Activated CD4-positive, alpha-beta memory T cell treated with anti-CD3 and anti-CD28 coated beads, Interleukin-2, amount 10 ng/mL, durations not matched to agents 7 days and 5 days (primary cell): Measurements from ENCODE around the gene TLX1. TPM values are rescaled to one million over a fixed set of nuclear protein-coding genes. Genes with fewer than 3 reads are reported as not detected.
"Not testable (repeated sequence)": the region's sequence is repeated elsewhere in the genome, so short reads cannot be mapped to it uniquely, and the experiment has no call there.

Experiments
- CTCF ChIA-PET: fragments of 350-600 bp; sonication (Branson Sonifier 250); formaldehyde crosslinking; loops from one replicate; lab custom pipeline; 2021; ENCODE audit warnings: antibody characterized with exemption, inconsistent platforms; lab: Charles Lee
- POLR2A ChIA-PET: fragments of 350-600 bp; sonication (Branson Sonifier 250); formaldehyde crosslinking; loops from one replicate; lab custom pipeline; 2021; ENCODE audit warnings: antibody characterized with exemption; lab: Charles Lee
- DNase-seq: peaks from one replicate; pipeline ENCODE4 v3.0.0-alpha.2; 2020
- H3K27ac Mint-ChIP-seq: one replicate; pipeline ENCODE4 v1.8.0; 2021; ENCODE audit warnings: mild to moderate bottlenecking, mixed read lengths
- H3K27me3 Mint-ChIP-seq: one replicate; pipeline ENCODE4 v1.8.0; 2021; ENCODE audit warnings: mixed read lengths
- H3K36me3 Mint-ChIP-seq: one replicate; pipeline ENCODE4 v1.8.0; 2021; ENCODE audit warnings: low read depth, mixed read lengths
- H3K4me1 Mint-ChIP-seq: one replicate; pipeline ENCODE4 v1.8.0; 2021; ENCODE audit warnings: mixed read lengths
- H3K4me3 Mint-ChIP-seq: one replicate; pipeline ENCODE4 v1.8.0; 2021; ENCODE audit warnings: mild to moderate bottlenecking, mixed read lengths
- H3K9me3 Mint-ChIP-seq: one replicate; pipeline ENCODE4 v1.8.0; 2021; ENCODE audit warnings: mixed read lengths
- total RNA-seq, 2 experiments: library from RNA; stranded (reverse); gene quantifications; one replicate each; pipeline ENCODE4 v1.2.3, GENCODE V29; 2021

TLX1 gene
- total RNA-seq, 2 experiments from 2014 or later = not detected

GRCh38 chr10:101146392-101147251 is 15.5 kb downstream of the TLX1 start:
- Mint-ChIP-seq H3K4me1 (peaks cover 3% of the 10 kb centered on the region), H3K27ac (no peak overlapping the region), H3K9me3 (no peaks in the 10 kb centered on the region), H3K27me3 (peaks cover 90% of the 10 kb centered on the region), H3K4me3 (no peak overlapping the region), H3K36me3 (no peaks in the 10 kb centered on the region)
- ChIA-PET CTCF (interaction anchor here (0.6 to 1.9 kb wide), 3 partner anchors 68 to 424 kb away, joined by 3 to 4 read pairs (median 4); no protein-coding TSS in a partner anchor), POLR2A (no interaction called here)
- DNase-seq = no peak

DNA sequence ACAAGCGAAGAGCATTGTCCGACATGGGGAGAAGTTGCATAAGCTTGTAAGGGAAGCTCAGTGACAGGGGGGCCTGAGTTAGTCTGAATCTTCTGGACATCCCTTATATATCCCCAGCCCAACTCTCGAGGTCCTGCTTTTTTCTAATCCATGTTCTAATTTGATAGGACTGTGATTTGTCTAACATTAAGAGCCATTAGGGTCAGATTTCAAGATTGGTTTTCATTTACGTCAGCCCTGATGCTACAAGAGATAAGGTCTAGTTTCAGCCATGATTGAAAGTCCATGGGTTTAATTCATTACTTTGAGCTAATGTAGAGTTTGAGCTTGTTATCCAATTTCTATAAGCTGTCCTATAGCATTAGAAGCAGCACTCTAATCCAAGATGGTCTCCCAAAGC is 20.3 kb downstream of the TLX1 start:
- no peak overlapping the region for H3K27ac Mint-ChIP-seq
- H3K4me1 Mint-ChIP-seq = no peaks in the 10 kb centered on the region
- DNase-seq = no peak
- ChIA-PET CTCF (interaction anchor here (1.4 to 2.9 kb wide), 3 partner anchors 10 to 55 kb away, joined by 4 to 20 read pairs (median 10); no protein-coding TSS in a partner anchor), POLR2A (no interaction called here)
- no peaks in the 10 kb centered on the region for H3K9me3 Mint-ChIP-seq
- H3K36me3 Mint-ChIP-seq = no peaks in the 10 kb centered on the region
- no peak overlapping the region for H3K4me3 Mint-ChIP-seq
- peaks cover 63% of the 10 kb centered on the region for H3K27me3 Mint-ChIP-seq

DNA sequence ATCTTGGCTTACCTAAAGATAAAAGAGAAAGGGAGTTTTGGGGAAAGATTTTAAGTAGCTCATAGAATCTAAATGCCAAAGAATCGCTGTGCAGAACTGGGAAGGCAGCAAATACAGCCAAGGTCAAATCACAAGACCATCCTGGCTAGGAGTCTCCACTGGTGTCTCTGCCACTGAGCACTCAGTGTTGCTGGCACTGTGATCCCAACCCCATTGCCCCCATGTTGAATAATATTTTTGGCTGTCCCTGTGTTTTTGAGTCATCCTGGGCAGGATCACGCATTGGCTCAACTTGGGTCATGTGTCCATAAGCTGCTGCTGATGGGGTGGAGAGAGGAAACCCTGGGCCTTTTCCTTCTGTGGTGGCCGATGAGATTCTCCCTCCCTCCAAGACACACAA is 21.2 kb downstream of the TLX1 start:
- POLR2A ChIA-PET = no interaction called here
- peaks cover 60% of the 10 kb centered on the region for H3K27me3 Mint-ChIP-seq

GRCh38 chr10:101154506-101154905 is 23.4 kb downstream of the TLX1 start:
- DNase-seq, H3K9me3 Mint-ChIP-seq, H3K36me3 Mint-ChIP-seq, H3K4me3 Mint-ChIP-seq, POLR2A ChIA-PET, H3K27ac Mint-ChIP-seq, H3K4me1 Mint-ChIP-seq: not testable (repeated sequence)
- H3K27me3 Mint-ChIP-seq = peaks cover 56% of the 10 kb centered on the region
- CTCF ChIA-PET = interaction anchor here (0.7 to 3.8 kb wide), 2 partner anchors 12 to 96 kb away, joined by 3 to 19 read pairs; no protein-coding TSS in a partner anchor

More for the DNA sequence above, 21.2 kb downstream of the TLX1 start:
- H3K27ac Mint-ChIP-seq = no peak overlapping the region
- H3K4me3 Mint-ChIP-seq = no peak overlapping the region
- H3K4me1 Mint-ChIP-seq = no peaks in the 10 kb centered on the region
- no peak for DNase-seq
- no peaks in the 10 kb centered on the region for H3K9me3 Mint-ChIP-seq
- CTCF ChIA-PET = interaction anchor here (1.4 to 2.9 kb wide), 3 partner anchors 9 to 56 kb away, joined by 4 to 20 read pairs (median 10); no protein-coding TSS in a partner anchor
- no peaks in the 10 kb centered on the region for H3K36me3 Mint-ChIP-seq

DNA sequence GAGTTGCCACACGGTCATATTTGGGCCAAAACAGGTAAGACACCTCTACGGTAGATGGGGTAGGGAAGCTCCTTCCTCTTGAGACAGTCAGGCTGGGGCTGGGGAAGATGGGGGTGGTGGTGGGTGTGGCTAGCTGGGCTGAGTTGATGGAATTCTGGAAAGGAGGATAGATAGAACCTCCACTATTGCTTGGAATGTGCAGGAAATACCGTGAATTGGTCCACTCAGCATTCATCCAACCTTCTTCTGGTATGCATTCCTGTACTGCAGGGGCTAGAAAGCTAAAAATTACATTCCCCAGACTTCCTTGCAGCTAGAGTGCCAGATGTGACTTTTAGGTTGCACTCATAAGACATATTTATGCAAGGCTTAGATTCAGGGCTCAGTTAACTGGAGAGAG is 24.8 kb downstream of the TLX1 start:
- Mint-ChIP-seq H3K27me3 (peaks cover 49% of the 10 kb centered on the region), H3K4me3 (no peak overlapping the region), H3K9me3 (no peaks in the 10 kb centered on the region), H3K27ac (no peak overlapping the region), H3K4me1 (peaks cover 6% of the 10 kb centered on the region), H3K36me3 (no peaks in the 10 kb centered on the region)
- ChIA-PET CTCF (interaction anchor here (0.7 to 3.8 kb wide), 4 partner anchors 8 to 26 kb away, joined by 3 to 19 read pairs (median 3); no protein-coding TSS in a partner anchor), POLR2A (no interaction called here)
- DNase-seq = no peak

DNA sequence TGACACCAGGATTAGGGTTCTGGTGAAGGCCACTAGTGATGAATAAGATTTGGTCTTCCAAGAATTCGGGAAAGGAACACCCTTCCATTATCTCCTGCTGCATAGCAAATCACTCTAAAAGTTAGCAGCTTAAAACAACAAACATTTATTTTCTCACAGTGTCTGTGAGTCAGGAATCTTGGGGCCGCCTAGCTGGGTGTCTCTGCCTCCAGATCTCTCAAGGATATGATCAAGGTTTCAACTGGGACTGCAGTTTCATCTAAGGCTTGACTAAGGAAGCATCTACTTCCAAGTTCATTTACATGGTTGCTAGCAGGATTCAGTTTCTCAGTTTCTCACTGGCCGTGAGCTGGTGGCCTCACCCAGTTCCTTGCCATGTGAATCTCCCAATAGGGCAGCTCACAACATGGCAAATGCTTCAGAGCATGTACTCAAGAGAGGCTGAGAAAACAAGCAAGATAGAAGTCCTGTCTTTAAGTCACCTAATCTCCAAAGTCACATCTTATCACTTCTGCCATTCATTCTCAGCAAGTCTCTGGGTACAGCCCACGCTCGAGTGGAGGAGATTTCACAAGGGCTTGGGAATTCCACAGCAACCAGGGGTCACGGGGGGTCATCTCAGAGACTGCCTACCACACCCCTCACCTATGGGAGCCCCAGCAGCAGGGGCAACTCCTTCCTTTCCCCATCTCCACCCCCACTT is 26.8 kb downstream of the TLX1 start:
- Mint-ChIP-seq H3K27me3 (peaks cover 57% of the 10 kb centered on the region), H3K36me3 (no peaks in the 10 kb centered on the region), H3K9me3 (no peaks in the 10 kb centered on the region), H3K4me1 (peaks cover 11% of the 10 kb centered on the region), H3K4me3 (no peak overlapping the region), H3K27ac (no peak overlapping the region)
- ChIA-PET CTCF (interaction anchor here (1.6 kb wide), 1 partner anchor 9 kb away, joined by 3 read pairs; no protein-coding TSS in a partner anchor), POLR2A (no interaction called here)
- DNase-seq = no peak

DNA sequence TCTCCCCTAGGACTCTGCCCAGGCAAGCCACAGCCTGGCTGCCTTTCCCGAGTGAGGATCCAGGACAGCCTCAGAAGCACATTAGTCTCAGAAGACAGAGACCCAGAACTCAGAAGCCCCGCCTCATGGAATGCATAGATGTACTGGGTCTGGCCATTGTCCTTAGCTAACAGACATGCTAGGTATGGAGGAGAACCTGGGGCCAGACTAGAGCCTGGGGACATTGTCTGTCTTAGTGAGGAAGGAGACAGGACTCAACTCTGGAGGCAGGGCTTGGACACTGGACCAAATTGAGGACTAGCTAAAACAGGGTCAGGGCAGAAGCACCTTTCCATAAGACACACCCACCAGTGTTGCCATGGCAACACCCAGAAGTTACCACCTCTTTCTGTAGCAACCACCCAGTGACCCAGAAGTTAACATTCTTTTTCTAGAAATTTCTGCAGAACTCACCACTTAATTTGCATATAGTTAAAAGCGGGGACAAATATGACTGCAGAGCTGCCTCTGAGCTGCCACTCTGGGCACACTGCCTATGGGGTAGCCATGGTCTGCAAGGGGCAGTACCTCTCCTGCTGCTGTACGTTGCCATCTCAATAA is 27.5 kb downstream of the TLX1 start:
- H3K4me3 Mint-ChIP-seq = no peak overlapping the region
- peaks cover 57% of the 10 kb centered on the region for H3K27me3 Mint-ChIP-seq
- H3K27ac Mint-ChIP-seq = no peak overlapping the region
- H3K36me3 Mint-ChIP-seq = no peaks in the 10 kb centered on the region
- POLR2A ChIA-PET = no interaction called here
- peaks cover 11% of the 10 kb centered on the region for H3K4me1 Mint-ChIP-seq
- no peaks in the 10 kb centered on the region for H3K9me3 Mint-ChIP-seq
- CTCF ChIA-PET = interaction anchor here (1.6 kb wide), 1 partner anchor 9 kb away, joined by 3 read pairs; no protein-coding TSS in a partner anchor
- no peak for DNase-seq

GRCh38 chr10:101161494-101162299 is 30.6 kb downstream of the TLX1 start:
- peak; percentile 70 for DNase-seq
- ChIA-PET CTCF (interaction anchor here (0.7 to 2.0 kb wide), 24 partner anchors 9 to 620 kb away, joined by 3 to 19 read pairs (median 4); partner anchors contain the start of genes DPCD, PDZD7, POLL and SFXN3), POLR2A (no interaction called here)
- H3K36me3 Mint-ChIP-seq = no peaks in the 10 kb centered on the region
- no peak overlapping the region for H3K4me3 Mint-ChIP-seq
- H3K27me3 Mint-ChIP-seq = peaks cover 67% of the 10 kb centered on the region
- H3K4me1 Mint-ChIP-seq = peaks cover 15% of the 10 kb centered on the region
- no peaks in the 10 kb centered on the region for H3K9me3 Mint-ChIP-seq
- no peak overlapping the region for H3K27ac Mint-ChIP-seq

GRCh38 chr10:101162677-101163076 is 31.6 kb downstream of the TLX1 start:
- H3K4me1 Mint-ChIP-seq = peaks cover 15% of the 10 kb centered on the region
- no peak for DNase-seq
- CTCF ChIA-PET = interaction anchor here (1.7 kb wide), 1 partner anchor 20 kb away, joined by 7 read pairs; no protein-coding TSS in a partner anchor
- H3K36me3 Mint-ChIP-seq = no peaks in the 10 kb centered on the region
- no peak overlapping the region for H3K4me3 Mint-ChIP-seq
- H3K27ac Mint-ChIP-seq = no peak overlapping the region
- POLR2A ChIA-PET = no interaction called here
- peaks cover 64% of the 10 kb centered on the region for H3K27me3 Mint-ChIP-seq
- no peaks in the 10 kb centered on the region for H3K9me3 Mint-ChIP-seq

GRCh38 chr10:101164020-101164419 is 32.9 kb downstream of the TLX1 start:
- Mint-ChIP-seq H3K27ac (no peak overlapping the region), H3K27me3 (peaks cover 58% of the 10 kb centered on the region), H3K36me3 (no peaks in the 10 kb centered on the region), H3K4me1 (peaks cover 9% of the 10 kb centered on the region), H3K4me3 (no peak overlapping the region), H3K9me3 (no peaks in the 10 kb centered on the region)
- ChIA-PET POLR2A (no interaction called here), CTCF (interaction anchor here (0.6 to 1.7 kb wide), 4 partner anchors 8 to 26 kb away, joined by 3 to 7 read pairs (median 3); no protein-coding TSS in a partner anchor)
- DNase-seq = no peak

DNA sequence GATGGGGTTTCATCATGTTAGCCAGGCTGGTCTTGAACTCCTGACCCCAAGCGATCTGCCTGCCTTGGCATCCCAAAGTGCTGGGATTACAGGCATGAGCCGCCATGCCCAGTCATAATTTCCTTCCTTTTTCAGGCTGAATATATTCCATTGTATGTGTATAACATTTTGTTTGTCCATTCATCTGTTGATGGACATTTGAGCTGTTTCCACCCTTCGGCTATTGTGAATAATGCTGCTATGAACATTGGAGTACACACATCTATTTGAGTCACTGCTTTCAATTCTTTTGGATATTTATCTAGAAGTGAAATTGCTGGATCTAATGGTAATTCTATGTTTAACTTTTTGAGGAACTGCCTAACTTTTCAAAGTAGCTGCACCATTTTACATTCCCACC is 34.6 kb downstream of the TLX1 start:
- ChIA-PET POLR2A (no interaction called here), CTCF (interaction anchor here (0.9 to 2.1 kb wide), 3 partner anchors 24 to 73 kb away, joined by 3 to 7 read pairs (median 3); no protein-coding TSS in a partner anchor)
- Mint-ChIP-seq H3K36me3 (no peaks in the 10 kb centered on the region), H3K4me1 (peaks cover 9% of the 10 kb centered on the region), H3K27me3 (peaks cover 59% of the 10 kb centered on the region), H3K27ac (no peak overlapping the region), H3K9me3 (no peaks in the 10 kb centered on the region), H3K4me3 (no peak overlapping the region)
- DNase-seq = no peak

GRCh38 chr10:101166430-101166829 is 35.3 kb downstream of the TLX1 start:
- ChIA-PET CTCF (interaction anchor here (0.9 to 2.1 kb wide), 3 partner anchors 24 to 72 kb away, joined by 3 to 7 read pairs (median 3); no protein-coding TSS in a partner anchor), POLR2A (no interaction called here)
- Mint-ChIP-seq H3K9me3 (no peaks in the 10 kb centered on the region), H3K27me3 (peaks cover 56% of the 10 kb centered on the region), H3K36me3 (no peaks in the 10 kb centered on the region), H3K4me1 (peaks cover 9% of the 10 kb centered on the region), H3K27ac (no peak overlapping the region), H3K4me3 (no peak overlapping the region)
- no peak for DNase-seq
